HG02610 (cell line): Measurements from ENCODE around the gene GAB2.
"Not testable (repeated sequence)": the region's sequence is repeated elsewhere in the genome, so short reads cannot be mapped to it uniquely, and the experiment has no call there.

Experiments used
- ATAC-seq: cut with Tn5 transposase; IDR thresholded peaks from one replicate; pipeline ENCODE4 v1.9.1; 2021; ENCODE audit warnings: mild to moderate bottlenecking, moderate library complexity; ENCODE audit not compliant: unreplicated experiment

The GAB2 gene, protein sequence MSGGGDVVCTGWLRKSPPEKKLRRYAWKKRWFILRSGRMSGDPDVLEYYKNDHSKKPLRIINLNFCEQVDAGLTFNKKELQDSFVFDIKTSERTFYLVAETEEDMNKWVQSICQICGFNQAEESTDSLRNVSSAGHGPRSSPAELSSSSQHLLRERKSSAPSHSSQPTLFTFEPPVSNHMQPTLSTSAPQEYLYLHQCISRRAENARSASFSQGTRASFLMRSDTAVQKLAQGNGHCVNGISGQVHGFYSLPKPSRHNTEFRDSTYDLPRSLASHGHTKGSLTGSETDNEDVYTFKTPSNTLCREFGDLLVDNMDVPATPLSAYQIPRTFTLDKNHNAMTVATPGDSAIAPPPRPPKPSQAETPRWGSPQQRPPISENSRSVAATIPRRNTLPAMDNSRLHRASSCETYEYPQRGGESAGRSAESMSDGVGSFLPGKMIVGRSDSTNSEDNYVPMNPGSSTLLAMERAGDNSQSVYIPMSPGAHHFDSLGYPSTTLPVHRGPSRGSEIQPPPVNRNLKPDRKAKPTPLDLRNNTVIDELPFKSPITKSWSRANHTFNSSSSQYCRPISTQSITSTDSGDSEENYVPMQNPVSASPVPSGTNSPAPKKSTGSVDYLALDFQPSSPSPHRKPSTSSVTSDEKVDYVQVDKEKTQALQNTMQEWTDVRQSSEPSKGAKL

DNA sequence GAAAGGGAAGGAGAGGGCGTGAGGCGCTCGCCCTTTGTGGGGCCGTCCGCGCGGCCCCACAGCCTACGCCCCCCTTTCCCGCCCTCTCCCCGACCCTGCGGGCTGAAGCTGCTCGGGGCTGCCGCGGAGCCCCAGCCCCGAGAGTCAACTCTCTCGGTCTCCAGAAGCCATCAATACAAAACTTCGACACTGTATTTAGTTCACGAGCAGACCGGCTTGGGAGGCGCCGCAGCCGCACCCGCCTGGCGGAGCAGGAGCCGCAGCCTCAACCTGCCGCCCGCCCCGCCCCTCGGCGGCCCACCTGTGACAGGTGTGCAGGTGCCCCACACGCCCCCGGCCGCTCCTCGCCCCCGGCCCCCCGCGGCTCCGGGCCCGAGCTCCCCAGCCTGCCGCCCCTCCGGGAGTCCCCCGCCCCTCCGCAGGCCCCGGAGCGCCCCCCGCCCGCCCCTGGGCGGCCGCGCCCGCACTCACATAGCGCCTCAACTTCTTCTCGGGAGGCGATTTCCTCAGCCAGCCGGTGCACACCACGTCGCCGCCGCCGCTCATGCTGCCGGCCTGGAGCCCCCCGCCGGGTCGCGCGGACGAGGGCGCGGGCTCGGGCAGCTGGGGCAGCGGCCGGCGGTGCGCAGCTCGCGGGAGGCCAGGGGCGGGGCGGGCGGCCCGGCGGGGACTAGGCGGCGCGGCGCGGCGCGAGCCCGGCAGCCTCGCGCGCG, at the start of gene GAB2:
Gene GAB2 (minus strand): TSS at position 646 of the 713 bp plus-strand sequence. CDS start 100 bp downstream, at position 546.
- ATAC-seq: peak; percentile 2

DNA sequence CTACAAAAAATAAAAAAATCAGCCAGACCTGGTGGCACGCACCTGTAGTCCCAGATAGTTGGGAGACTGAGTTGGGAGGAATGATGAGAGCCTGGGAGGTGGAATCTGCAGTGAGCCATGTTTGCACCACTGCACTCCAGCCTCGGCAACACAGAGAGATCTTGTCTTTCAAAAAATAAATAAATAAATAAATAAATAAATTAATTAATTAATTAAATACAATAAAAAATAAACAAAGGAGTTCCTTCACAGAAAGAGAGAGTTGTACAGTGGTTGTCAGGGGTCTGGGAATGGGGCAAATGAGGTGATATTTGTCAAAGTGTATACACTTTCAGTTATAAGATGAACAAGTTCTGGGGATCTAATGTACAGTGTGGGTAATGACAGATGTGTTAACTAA, 49.8 kb upstream of the GAB2 start:
- ATAC-seq: no peak

DNA sequence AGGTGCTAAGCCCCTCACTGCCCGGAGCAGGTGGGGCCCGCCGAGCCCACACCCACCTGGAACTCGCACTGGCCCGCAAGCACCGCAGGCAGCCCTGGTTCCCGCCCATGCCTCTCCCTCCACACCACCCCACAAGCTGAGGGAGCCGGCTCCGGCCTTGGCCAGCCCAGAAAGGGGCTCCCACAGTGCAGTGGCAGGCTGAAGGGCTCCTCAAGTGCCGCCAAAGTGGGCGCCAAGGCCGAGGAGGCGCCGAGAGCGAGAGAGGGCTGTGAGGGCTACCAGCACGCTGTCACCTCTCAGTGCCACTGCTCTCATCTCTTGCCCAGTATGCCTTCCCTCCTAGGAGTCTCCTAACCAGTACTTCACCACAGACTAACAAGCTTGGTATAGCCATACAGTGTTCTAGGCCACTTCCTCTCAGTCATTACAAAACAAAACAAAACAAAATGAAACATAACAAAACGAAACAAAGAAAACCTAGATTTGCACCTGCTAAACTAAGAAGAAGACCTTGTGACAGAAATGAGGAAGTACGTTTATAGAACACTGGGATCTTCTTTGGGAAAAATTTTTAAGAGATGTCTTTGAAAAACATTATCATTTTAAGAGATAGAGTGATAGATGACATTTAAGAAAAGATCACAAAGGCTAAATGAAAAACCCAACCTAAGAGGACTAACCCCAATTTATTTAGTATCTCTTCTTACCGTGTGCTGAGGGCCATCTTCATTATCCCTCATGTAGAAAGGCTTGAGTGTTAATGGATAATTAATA, 47.7 kb upstream of the GAB2 start:
- peak; percentile 99 for ATAC-seq

DNA sequence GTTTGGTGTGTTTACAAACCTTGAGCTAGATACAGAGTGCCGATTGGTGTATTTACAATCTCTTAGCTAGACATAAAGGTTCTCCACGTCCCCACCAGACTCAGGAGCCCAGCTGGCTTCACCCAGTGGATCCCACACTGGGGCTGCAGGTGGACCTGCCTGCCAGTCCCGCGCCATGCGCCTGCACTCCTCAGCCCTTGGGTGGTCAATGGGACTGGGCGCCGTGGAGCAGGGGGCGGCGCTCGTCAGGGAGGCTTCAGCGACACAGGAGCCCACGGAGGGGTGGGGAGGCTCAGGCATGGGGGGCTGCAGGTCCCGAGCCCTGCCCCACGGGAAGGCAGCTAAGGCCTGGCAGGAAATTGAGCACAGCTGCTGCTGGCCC, 47.2 kb upstream of the GAB2 start:
- not testable (repeated sequence) for ATAC-seq

DNA sequence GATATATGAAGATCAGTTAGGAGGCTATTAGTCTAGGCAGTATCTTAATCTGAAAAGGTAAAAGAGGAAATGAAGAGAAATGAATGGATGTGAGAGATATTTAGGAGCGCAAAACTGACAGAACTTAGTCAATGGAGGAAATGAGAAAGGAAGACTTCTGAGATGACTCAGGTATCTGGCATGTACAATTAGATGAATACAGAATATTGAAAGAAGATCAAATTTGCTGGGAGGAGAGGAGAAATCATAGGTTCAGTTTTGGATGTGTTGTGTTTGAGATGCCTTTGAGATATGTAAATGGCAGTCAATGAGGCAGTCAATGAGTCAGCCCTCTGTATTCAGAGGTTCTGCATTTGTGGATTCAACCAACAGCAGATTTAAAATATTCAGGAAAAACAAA, 42.9 kb upstream of the GAB2 start:
- no peak for ATAC-seq

DNA sequence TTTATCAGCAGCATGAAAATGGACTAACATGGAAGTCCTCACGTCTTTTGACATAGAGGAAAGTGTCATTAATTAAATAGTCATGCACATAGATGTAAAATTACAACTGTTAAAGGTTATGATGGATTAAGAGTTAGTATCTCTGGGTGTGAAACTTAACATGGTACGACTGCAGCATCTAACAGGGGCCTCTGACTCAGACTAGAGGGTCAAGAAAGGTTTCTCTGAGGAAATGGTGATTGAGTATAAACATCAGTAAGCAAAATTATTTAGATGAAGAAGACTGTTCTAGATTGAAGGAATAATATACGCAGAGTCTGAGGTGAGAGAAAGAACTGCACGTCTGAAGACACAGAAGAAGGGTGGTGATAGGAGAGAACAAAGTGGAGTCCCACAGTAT, 42.1 kb upstream of the GAB2 start:
- ATAC-seq: no peak

DNA sequence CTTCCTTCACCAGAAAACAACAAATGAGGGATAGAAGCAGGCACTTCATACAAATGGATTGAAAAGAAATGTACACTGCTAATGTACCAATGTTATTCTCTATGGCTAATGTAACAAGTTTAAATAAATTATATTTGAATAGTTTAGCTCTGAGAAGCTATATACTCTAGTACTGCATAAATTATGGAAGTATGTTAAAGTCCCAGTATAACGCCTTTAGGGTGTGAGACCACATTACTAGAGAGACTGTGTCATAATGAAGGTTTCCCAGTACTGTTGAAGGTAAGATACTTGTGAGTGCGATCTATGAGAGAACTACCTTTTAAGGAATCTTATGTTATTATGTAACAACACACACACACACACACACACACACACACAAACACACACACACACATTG, 39.8 kb upstream of the GAB2 start:
- no peak for ATAC-seq

DNA sequence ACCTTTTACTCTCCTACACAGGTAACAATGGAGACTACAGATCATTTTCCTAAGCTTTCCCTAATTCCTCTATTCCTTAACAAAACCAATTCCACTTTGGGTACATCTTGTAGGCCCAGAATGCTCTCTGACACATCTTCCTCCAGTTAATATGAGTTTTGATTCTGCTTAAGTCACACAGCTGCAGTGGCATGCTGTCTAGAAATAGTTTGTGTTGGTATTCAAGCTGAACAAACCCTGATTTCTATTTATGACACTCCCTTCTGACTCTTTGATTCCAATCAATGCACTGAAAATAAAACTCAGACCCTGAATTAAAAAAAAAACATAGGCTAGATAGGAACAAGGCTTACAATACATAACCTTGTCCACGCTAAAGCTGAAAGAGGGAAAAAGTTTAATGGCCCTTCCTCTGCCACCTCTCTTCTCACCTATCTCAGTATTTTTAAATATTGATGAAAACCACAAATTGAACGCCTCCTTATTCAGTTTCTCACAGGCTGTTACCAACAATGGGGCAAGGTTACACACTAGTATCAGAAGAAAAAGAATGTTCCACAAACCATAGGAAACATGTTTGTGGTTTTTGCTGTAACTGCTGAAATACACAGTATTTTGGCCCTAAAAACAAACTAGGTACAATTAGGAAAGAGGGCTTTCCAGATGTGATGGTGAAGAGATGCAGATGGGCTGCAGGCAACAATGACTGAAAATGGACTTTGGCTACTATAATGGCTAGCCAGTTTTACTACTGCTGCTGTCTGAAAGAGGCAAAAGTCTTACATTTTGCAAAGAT, 35.7 kb upstream of the GAB2 start:
- no peak for ATAC-seq

DNA sequence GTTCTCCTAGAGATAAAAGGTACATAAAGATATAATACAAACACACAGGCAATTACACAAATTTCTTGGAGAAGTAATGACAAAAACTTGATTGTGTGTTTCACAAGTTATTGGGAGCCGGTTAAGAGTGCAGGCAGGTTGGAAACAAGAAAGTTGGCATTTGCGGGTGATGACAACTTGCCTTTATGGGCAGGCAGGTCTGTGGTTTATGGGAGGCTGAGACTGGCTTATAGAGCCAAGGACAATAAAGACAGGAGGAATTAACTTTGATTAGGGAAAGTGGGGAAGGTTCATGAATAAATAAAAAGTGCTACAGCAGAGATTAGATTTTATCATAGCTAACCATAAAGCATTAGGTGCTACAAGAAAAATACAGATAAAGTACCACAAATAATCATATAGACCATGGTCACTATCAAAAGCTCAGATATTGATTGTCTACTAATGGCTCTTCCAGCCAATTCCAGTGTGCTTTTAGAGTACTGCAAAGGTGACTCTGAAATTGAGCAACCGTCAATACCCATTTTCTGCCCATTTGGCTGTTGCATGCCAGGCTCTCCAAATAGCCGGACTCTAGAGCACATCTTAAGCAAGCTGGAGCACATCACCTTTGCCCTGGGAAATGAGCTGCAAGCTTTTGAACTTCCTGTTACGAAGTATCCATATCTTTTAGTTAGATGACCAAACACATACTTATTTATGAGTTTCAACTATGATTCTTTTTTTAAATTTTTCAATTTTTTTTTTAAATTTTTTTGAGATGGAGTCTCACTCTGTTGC, 33.9 kb upstream of the GAB2 start:
- ATAC-seq: no peak

DNA sequence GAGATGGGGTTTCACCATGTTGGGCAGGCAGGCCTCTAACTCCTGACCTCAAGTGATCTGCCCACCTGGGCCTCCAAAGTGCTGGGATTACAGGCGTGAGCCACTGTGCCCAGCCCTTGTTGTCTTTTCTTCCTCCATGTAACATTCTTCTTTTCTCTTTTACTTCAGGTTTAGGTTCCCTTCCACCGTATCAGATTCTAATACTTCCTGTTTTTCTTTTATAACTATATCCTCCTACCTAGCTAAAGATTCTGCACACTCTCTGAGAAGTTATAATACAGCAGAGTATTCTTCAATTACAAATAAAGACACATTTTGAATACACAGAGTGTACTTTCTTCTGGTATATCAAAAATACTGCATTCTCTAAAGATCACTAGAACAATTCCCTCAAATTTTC, 33.2 kb upstream of the GAB2 start:
- no peak for ATAC-seq

DNA sequence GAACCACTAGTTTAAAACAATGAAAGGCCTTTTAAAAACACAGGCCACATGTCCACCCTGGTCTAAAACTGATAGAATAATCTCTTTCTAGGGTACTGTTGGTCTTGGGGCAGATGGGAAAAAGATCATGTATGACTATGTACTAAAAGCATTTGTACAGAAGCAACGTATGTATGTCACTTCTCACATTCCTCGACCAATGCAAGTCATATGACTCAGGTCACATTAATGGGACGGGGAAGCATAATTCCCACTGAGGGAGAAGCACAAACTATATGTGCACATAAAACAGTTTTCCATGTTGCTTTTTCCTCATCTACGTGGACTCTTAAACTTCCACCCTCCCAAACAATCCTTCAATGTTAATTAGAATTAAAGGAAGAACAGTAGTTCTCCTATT, 32.2 kb upstream of the GAB2 start:
- no peak for ATAC-seq

DNA sequence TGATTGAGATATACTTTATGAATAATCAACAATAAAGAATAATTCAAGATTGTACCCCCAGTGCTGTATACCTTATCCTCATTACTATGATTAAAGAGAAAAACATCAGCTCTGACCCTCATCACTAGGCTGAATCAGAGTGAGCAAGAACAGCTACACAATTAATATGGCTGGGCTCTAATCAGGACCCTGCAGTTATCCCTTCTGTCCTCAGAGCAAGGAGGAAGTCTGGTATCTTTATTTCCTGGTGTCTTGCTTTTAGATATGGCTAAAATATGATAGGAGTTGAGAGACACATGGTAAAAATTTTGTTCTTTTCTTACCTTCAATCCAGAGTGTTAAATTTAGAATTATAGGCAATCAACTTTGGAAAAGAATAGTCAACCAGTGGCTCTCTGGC, 28.6 kb upstream of the GAB2 start:
- ATAC-seq: no peak

DNA sequence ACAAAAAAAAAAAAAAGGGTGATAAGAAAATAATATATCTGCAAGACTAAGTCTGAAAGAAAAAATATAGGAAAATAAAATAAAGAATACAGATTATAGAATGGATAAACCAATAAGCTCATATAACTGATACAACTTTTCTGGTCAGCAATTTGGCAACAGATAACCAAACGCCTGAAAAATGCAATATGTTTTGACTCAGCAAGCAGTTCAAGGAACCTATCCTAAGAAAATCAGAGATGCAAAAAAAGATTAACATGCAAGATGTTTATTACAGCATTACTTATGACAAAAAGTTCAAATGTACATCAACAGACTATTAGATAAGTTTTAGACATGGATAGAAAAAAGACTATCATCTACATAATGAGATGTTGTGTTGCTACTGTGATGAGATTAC, 27.1 kb upstream of the GAB2 start:
- no peak for ATAC-seq

DNA sequence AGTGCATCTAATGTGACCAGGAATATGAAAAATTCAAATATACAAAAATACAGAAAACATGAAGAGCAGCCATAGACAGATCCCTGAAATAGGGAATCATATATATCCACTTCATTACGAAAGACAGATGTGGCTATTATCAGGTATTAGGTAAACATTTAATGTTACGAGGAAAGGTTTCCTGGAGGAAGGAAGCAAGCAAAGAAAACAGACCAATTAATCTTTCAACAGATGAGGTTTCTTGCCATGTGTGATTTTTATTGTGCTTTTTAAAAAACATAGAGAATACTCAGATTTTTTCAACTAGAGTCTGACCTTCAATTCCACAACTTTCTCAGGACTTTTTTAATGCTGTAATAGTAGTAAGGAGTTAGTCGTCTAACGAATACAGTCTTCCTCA, 24.3 kb upstream of the GAB2 start:
- no peak for ATAC-seq

DNA sequence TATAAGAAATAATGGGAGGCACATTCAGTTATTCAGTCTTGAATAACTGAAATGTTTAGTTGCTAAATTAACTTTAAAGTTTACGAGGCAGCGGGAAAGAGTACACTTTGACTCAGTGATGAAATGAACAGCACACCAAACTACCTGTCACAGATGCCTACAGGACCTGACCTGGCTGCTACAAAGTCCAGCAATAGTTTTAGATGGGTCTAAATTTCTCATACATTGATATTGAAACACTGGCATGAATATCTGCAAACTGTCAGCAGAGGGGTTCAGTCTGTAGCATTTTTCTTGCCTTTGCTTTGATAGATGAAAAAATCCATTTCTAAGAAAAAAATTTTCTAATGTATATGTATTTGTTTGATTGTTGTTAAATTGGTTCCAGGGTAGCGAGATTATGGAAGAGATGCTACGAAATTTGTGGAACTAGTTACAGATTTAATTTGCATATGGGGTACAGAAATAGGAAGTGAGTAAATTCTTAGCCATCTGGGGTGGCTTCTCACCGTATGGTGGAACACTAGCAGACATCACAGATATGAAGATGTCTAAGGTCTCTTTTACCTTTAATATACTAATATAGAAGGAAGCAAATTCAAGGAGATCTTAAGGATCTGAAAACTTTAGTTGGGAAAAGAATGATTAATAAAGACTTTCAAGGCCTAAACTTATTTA, 20.8 kb upstream of the GAB2 start:
- ATAC-seq: peak; percentile 86

DNA sequence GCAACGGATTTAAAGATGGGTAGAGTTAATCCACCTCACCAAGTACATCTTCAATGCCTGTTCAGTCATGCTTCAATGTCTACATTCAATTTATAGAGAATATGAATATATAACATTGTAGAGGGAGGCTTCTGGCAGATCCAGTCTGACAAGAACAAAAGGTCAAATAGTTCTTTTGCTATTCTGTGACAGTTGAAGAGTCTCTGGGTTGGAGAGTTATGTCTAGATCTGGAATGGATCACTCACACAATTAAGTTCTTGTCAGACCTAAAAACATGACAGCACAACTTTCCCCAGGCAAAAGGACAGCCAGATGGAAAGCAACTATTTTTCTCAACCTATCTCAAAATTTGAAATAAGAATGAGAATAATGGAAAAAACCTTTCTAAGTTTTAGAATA, 15.3 kb upstream of the GAB2 start:
- no peak for ATAC-seq

DNA sequence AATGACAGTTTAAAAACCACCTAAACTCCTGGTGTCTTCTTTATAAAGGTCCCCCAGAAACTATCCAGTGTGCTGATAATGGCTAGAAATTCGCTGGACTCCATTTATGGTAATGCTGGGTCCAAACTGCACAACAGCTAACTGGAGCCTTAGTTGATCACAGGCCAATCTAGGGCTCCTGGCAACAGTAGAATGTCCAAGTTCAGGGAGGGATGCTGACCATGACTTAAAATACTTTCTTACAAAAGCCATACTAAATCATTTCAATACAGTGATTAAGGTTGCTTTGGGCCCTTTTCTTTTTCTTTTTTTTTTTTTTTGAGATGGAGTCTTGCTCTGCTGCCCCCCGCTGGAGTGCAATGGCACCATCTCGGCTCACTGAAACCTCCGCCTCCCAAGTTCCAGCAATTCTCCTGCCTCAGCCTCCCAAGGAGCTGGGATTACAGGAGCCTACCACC, 14.5 kb upstream of the GAB2 start:
- ATAC-seq: no peak

DNA sequence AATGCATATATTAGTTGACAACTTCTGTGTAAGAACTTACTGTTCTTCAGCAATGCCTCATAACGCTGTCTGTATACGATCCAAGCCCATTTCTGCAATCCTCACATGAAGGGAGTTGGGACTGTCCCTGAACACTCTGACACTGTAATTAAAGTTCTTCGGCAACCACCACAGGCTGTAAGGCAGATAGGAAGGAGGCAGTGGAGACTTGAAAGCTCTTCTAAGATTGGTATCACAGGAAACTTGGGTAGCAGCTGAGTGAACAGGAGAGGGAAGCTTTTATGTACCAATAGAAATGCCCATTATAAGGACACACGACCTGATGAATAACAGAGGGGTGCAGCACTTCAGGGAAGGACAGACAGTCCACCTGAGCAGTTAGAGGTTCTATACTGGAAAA, 12.0 kb upstream of the GAB2 start:
- peak; percentile 32 for ATAC-seq

DNA sequence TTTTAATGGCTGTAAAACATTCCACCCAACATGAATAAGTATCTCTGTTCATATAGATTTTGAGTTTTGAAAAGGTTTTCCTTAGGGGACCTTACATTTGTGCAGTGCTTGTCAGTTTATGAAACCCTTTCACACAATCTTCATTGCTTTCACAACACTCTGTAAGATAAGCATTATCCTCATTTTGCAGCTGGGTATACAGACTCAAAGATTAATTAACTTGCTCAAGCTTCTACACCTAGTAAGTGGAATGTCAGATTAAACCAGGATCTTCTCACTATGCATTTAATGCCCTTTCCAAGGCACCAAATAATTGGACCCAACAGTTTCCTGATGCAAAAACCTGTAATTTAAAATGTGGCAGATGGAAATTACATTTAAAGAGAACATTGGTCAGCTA, 11.6 kb upstream of the GAB2 start:
- no peak for ATAC-seq
